IMR-90 (cell line): ENCODE data around the gene UBR4. TPM values are rescaled to one million over a fixed set of nuclear protein-coding genes. Genes with fewer than 3 reads are reported as not detected.

Source experiments
- ATAC-seq: fragments of 200-7000 bp; cut with Tn5 transposase; 2 replicates; pipeline ENCODE4 v1.9.1; 2020; ENCODE audit warnings: low read depth, mild to moderate bottlenecking, moderate library complexity
- BruUV-seq: library from RNA; stranded (reverse); fragments of 400-500 nt; replicated peaks from 2 replicates; lab custom pipeline; 2021; lab: Mats Ljungman, UMichigan
- CTCF ChIA-PET: fragments of 300-600 bp; formaldehyde crosslinking; extraction: SDS; loops from one replicate; lab custom pipeline; 2021; ENCODE audit warnings: antibody characterized with exemption; lab: Yijun Ruan, JAX
- POLR2A ChIA-PET: fragments of 300-600 bp; sonication (Branson Sonifier 250); formaldehyde crosslinking; loops from one replicate; lab custom pipeline; 2022; ENCODE audit warnings: antibody characterized with exemption; ENCODE audit not compliant: unreplicated experiment; lab: Charles Lee
- DNase-seq: peaks from one replicate; pipeline ENCODE4 v3.0.0; 2013
- H2AFZ ChIP-seq: replicated peaks from 2 replicates; pipeline ENCODE3; 2013; ENCODE audit warnings: low read length, mild to moderate bottlenecking; ENCODE audit not compliant: poor library complexity
- H2AK5ac ChIP-seq: 2 replicates; pipeline ENCODE4 v1.6.1; 2013; ENCODE audit warnings: low read depth, low read length, inconsistent platforms
- H2AK9ac ChIP-seq: replicated peaks from 2 replicates; pipeline ENCODE3; 2013; ENCODE audit warnings: mild to moderate bottlenecking, low read depth, low read length, moderate library complexity; ENCODE audit not compliant: poor library complexity
- H2BK120ac ChIP-seq: 2 replicates; pipeline ENCODE4 v1.6.1; 2013; ENCODE audit warnings: low read depth, low read length, inconsistent platforms
- H2BK15ac ChIP-seq: 3 replicates; pipeline ENCODE4 v1.6.1; 2013; ENCODE audit warnings: low read depth, low read length, inconsistent platforms
- H2BK20ac ChIP-seq: 2 replicates; pipeline ENCODE4 v1.6.1; 2013; ENCODE audit warnings: low read depth, mild to moderate bottlenecking, inconsistent platforms, low read length, moderate library complexity
- H2BK5ac ChIP-seq: 2 replicates; pipeline ENCODE4 v1.6.1; 2013; ENCODE audit warnings: mild to moderate bottlenecking, low read depth, low read length, inconsistent platforms; ENCODE audit not compliant: poor library complexity, severe bottlenecking
- H3K14ac ChIP-seq: replicated peaks from 2 replicates; pipeline ENCODE4 v1.6.1; 2013; ENCODE audit warnings: low read depth, low read length, inconsistent platforms
- H3K18ac ChIP-seq: 2 replicates; pipeline ENCODE4 v1.6.1; 2013; ENCODE audit warnings: low read depth, low read length, control low read depth
- H3K23ac ChIP-seq: 2 replicates; pipeline ENCODE4 v1.6.1; 2013; ENCODE audit warnings: low read depth, low read length, inconsistent platforms
- H3K27ac ChIP-seq: 2 replicates; pipeline ENCODE4 v1.5.1; 2013; ENCODE audit warnings: mild to moderate bottlenecking, control low read depth, low read length; ENCODE audit not compliant: insufficient read depth
- H3K27me3 ChIP-seq: 2 replicates; pipeline ENCODE4 v1.6.1; 2013; ENCODE audit warnings: low read length; ENCODE audit not compliant: control insufficient read depth, insufficient read depth
- H3K36me3 ChIP-seq: 2 replicates; pipeline ENCODE4 v1.6.1; 2013; ENCODE audit warnings: low read length, mixed read lengths; ENCODE audit not compliant: control insufficient read depth, insufficient read depth
- H3K4ac ChIP-seq: 2 replicates; pipeline ENCODE4 v1.6.1; 2013; ENCODE audit warnings: low read depth, low read length, inconsistent platforms
- H3K4me1 ChIP-seq: 2 replicates; pipeline ENCODE4 v1.6.1; 2013; ENCODE audit warnings: low read length, mixed read lengths; ENCODE audit not compliant: control insufficient read depth, insufficient read depth
- H3K4me2 ChIP-seq: 2 replicates; pipeline ENCODE4 v1.6.1; 2013; ENCODE audit warnings: low read depth, mild to moderate bottlenecking, control low read depth, low read length, moderate library complexity
- H3K4me3 ChIP-seq: 2 replicates; pipeline ENCODE4 v1.5.1; 2013; ENCODE audit warnings: low read depth, mild to moderate bottlenecking, control low read depth, low read length, moderate library complexity; ENCODE audit not compliant: insufficient read depth
- H3K56ac ChIP-seq: 2 replicates; pipeline ENCODE4 v1.6.1; 2013; ENCODE audit warnings: low read length, inconsistent platforms; ENCODE audit not compliant: insufficient read depth; ENCODE audit errors: extremely low read depth
- H3K79me1 ChIP-seq, 2 experiments: 2 replicates each; pipeline ENCODE4 v1.6.1; 2013; ENCODE audit warnings: low read length in 2 of 2, inconsistent platforms in 1 of 2, low read depth in 1 of 2
- H3K9ac ChIP-seq: 2 replicates; pipeline ENCODE4 v1.6.1; 2013; ENCODE audit warnings: low read depth, low read length, control low read depth
- H3K9me1 ChIP-seq: 2 replicates; pipeline ENCODE4 v1.6.1; 2013; ENCODE audit warnings: low read length, inconsistent platforms; ENCODE audit not compliant: insufficient read depth
- H3K9me3 ChIP-seq: 2 replicates; pipeline ENCODE4 v1.6.1; 2013; ENCODE audit warnings: low read length; ENCODE audit not compliant: control insufficient read depth, insufficient read depth
- H4K20me1 ChIP-seq: 2 replicates; pipeline ENCODE4 v1.6.1; 2013; ENCODE audit warnings: low read length, inconsistent platforms; ENCODE audit not compliant: insufficient read depth
- H4K5ac ChIP-seq: 2 replicates; pipeline ENCODE4 v1.6.1; 2013; ENCODE audit warnings: mild to moderate bottlenecking, low read depth, low read length, control low read depth
- H4K8ac ChIP-seq, 2 experiments: 2 replicates each; pipeline ENCODE4 v1.6.1; 2013; ENCODE audit warnings: low read depth in 2 of 2, low read length in 2 of 2, control low read depth in 1 of 2, inconsistent platforms in 1 of 2
- H4K91ac ChIP-seq: 2 replicates; pipeline ENCODE4 v1.6.1; 2013; ENCODE audit warnings: low read depth, low read length, inconsistent platforms; ENCODE audit not compliant: insufficient read depth
- BHLHE40 ChIP-seq: fragments of 150-350 bp; IDR thresholded peaks from 2 replicates; pipeline ENCODE4 v1.6.1; 2016; ENCODE audit warnings: mild to moderate bottlenecking, low read depth, low read length
- FOS ChIP-seq: fragments of 150-350 bp; IDR thresholded peaks from 2 replicates; pipeline ENCODE4 v1.6.1; 2016; ENCODE audit warnings: low read depth, low read length
- MAFK ChIP-seq: IDR thresholded peaks from 2 replicates; pipeline ENCODE4 v1.6.1; 2012; ENCODE audit warnings: low read depth, low read length, improper control_type of control experiment
- MXI1 ChIP-seq: IDR thresholded peaks from 2 replicates; pipeline ENCODE4 v1.6.1; 2012; ENCODE audit warnings: low read depth, mild to moderate bottlenecking, low read length, moderate library complexity, borderline replicate concordance
- NFE2L2 ChIP-seq: fragments of 150-350 bp; IDR thresholded peaks from 2 replicates; pipeline ENCODE4 v1.6.1; 2016; ENCODE audit warnings: low read depth, mild to moderate bottlenecking, low read length
- POLR2A ChIP-seq: IDR thresholded peaks from 2 replicates; pipeline ENCODE4 v1.6.1; 2012; ENCODE audit warnings: mild to moderate bottlenecking, low read depth, low read length
- RAD21 ChIP-seq: IDR thresholded peaks from 2 replicates; pipeline ENCODE4 v1.6.1; 2012; ENCODE audit warnings: low read length, improper control_type of control experiment
- WGBS, 2 experiments: methylation state at CpG; one replicate each; pipeline versions ENCODE4 v1.1.5 to v1.1.7; 2013; ENCODE audit warnings: missing lambda C conversion rate in 2 of 2; ENCODE audit not compliant: insufficient read length in 1 of 2; ENCODE audit errors: extremely low coverage in 2 of 2; 5-methylcytosine and 5-hydroxymethylcytosine counted together
- dilution Hi-C: fragments of 300-500 bp; cut with HindIII; formaldehyde crosslinking; loops from one replicate; pipeline ENCODE4 v1.14.3; 2018; ENCODE audit warnings: low sequenced_read_pairs; ENCODE audit not compliant: unreplicated experiment
- in situ Hi-C: fragments of 300-500 bp; cut with MboI; formaldehyde crosslinking; loops from 3 replicates; pipeline ENCODE4 v1.14.3; 2019; ENCODE audit warnings: low sequenced_read_pairs, inconsistent platforms, mixed read lengths
- intact Hi-C: fragments of 100-400 bp; cut with micrococcal nuclease; formaldehyde crosslinking; loops from 2 replicates; pipeline ENCODE4 v1.10.0; 2022
- polyA plus RNA-seq, 3 experiments: library from polyadenylated mRNA; depleted of rRNA; stranded (reverse); fragments of >200 nt; gene quantifications; 2 replicates each; pipeline ENCODE4 v1.2.3, GENCODE V29; 2012; ENCODE audit warnings: low replicate concordance in 1 of 3
- total RNA-seq: library from RNA; depleted of rRNA; stranded (reverse); fragments of >200 nt; gene quantifications from 2 replicates; pipeline ENCODE4 v1.2.3, GENCODE V29; 2012

UBR4 gene
- total and polyA plus RNA-seq, 2 of the 4 experiments (the other 2 are of a cell fraction) = 87.8 to 121 TPM

DNA sequence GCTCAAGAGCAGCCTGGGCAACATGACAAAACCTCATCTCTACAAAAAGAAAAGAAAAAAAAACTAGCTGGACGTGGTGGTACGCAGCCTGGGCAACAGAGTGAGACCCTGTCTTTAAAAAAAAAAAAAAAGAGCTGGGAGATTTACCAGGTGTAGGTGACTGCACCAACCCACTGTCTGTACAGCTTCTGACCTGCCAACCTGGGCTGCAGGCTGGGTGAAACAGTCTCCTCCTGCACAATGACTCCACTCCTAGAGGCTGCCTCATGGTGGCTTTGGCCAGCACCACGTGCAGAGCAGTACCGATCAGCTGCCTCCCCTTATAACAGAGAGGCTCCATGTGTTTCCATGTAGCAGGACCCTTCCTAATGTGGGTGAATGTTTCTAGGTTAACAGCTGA is 45.2 kb upstream of the UBR4 start:
- CTCF ChIA-PET = interaction anchor here (1.0 kb wide), 1 partner anchor 14 kb away, joined by 3 read pairs; no protein-coding TSS in a partner anchor
- WGBS, 2 experiments = no CpG with 5 or more reads among the region's 4 CpGs
- no peak overlapping the region for H2BK20ac ChIP-seq
- H3K4me1 ChIP-seq = 0 out of 2 replicates have a peak, but pooled peaks cover 2% of the 10 kb centered on the region
- BruUV-seq = no TSS peak
- no peak overlapping the region for H4K5ac ChIP-seq
- no peak overlapping the region for H4K91ac ChIP-seq
- POLR2A ChIA-PET = no interaction called here
- H3K23ac ChIP-seq = no peak overlapping the region
- H3K4me2 ChIP-seq = no peak overlapping the region
- H4K20me1 ChIP-seq = peaks cover 24% of the 10 kb centered on the region
- no peak overlapping the region for H3K9ac ChIP-seq
- no peak overlapping the region for H2AK5ac ChIP-seq
- no peak overlapping the region for H2BK120ac ChIP-seq
- no peak overlapping the region for H2AFZ ChIP-seq
- dilution Hi-C loops = no loop called here
- peaks cover 31 to 60% of the 10 kb centered on the region in 2 experiments for H3K79me1 ChIP-seq
- H2AK9ac ChIP-seq = no peak overlapping the region
- H2BK5ac ChIP-seq = no peak overlapping the region
- ATAC-seq (no peak), DNase-seq (no peak)
- no peak overlapping the region for H3K4ac ChIP-seq
- no peak overlapping the region for H4K8ac ChIP-seq
- peaks cover 6% of the 10 kb centered on the region for H3K9me1 ChIP-seq
- H2BK15ac ChIP-seq = no peak overlapping the region
- in situ Hi-C loops = no loop called here
- peaks cover 40% of the 10 kb centered on the region for H3K36me3 ChIP-seq
- H3K9me3 ChIP-seq = no peaks in the 10 kb centered on the region
- intact Hi-C loops = no loop called here
- no peaks in the 10 kb centered on the region for H3K27me3 ChIP-seq
- H3K4me3 ChIP-seq = no peak overlapping the region
- H3K18ac ChIP-seq = no peak overlapping the region
- no peak overlapping the region for H3K27ac ChIP-seq
- no peak overlapping the region for H3K14ac ChIP-seq
- no peak for TF ChIP-seq BHLHE40
- TF ChIP-seq MXI1 = no peak
- TF ChIP-seq POLR2A = no peak
- TF ChIP-seq FOS = no peak
- no peak for TF ChIP-seq RAD21
- TF ChIP-seq MAFK = no peak
- no peak for TF ChIP-seq NFE2L2
- no peak overlapping the region for H3K56ac ChIP-seq
